ENCODE data around the gene KRTAP10-11.
"Not testable (repeated sequence)": the region's sequence is repeated elsewhere in the genome, so short reads cannot be mapped to it uniquely, and the experiment has no call there.

Gene KRTAP10-11

GRCh38 chr21:44615466-44615865 is 30.7 kb upstream of the KRTAP10-11 start:
- no peak for DNase-seq

GRCh38 chr21:44615911-44616590 is 30.2 kb upstream of the KRTAP10-11 start:
- no peak for DNase-seq

- no peak for DNase-seq
Observed at GRCh38 chr21:44616591-44616926, 29.7 kb upstream of the KRTAP10-11 start.

- DNase-seq: no peak
Observed at GRCh38 chr21:44617071-44617501, 29.1 kb upstream of the KRTAP10-11 start.

- no peak for DNase-seq
Observed at GRCh38 chr21:44618504-44618903, 27.7 kb upstream of the KRTAP10-11 start.

GRCh38 chr21:44618909-44619308 is 27.3 kb upstream of the KRTAP10-11 start:
- peak; percentile 55 for DNase-seq

GRCh38 chr21:44619886-44620285 is 26.3 kb upstream of the KRTAP10-11 start:
- DNase-seq: no peak

- no peak for DNase-seq
Observed at GRCh38 chr21:44623575-44623974, 22.6 kb upstream of the KRTAP10-11 start.

GRCh38 chr21:44625756-44626155 is 20.5 kb upstream of the KRTAP10-11 start:
- no peak for DNase-seq

GRCh38 chr21:44626262-44626661 is 20.0 kb upstream of the KRTAP10-11 start:
- DNase-seq: no peak

- DNase-seq: no peak
Observed at GRCh38 chr21:44626673-44627143, 19.5 kb upstream of the KRTAP10-11 start, which contains the start of gene KRTAP10-9. Gene KRTAP10-9 (plus strand): TSS chr21:44627093. CDS start chr21:44627172, 79 bp downstream.

GRCh38 chr21:44627181-44627822 is 18.9 kb upstream of the KRTAP10-11 start:
- DNase-seq: not testable (repeated sequence)

- not testable (repeated sequence) for DNase-seq
Observed at GRCh38 chr21:44627831-44628233, 18.4 kb upstream of the KRTAP10-11 start.

GRCh38 chr21:44628707-44629391 is 17.4 kb upstream of the KRTAP10-11 start:
- no peak for DNase-seq

GRCh38 chr21:44630440-44630839 is 15.8 kb upstream of the KRTAP10-11 start:
- DNase-seq: no peak

- DNase-seq: no peak
Observed at GRCh38 chr21:44632067-44632466, 14.1 kb upstream of the KRTAP10-11 start.

GRCh38 chr21:44636209-44637017 is 9.8 kb upstream of the KRTAP10-11 start:
- DNase-seq: no peak

GRCh38 chr21:44637018-44637850 is 9.0 kb upstream of the KRTAP10-11 start, which contains the start of gene KRTAP10-10:
Gene KRTAP10-10 (plus strand): TSS chr21:44637356. CDS start chr21:44637418, 62 bp downstream.
- DNase-seq: no peak

- not testable (repeated sequence) for DNase-seq
Observed at GRCh38 chr21:44637851-44638348, 8.3 kb upstream of the KRTAP10-11 start.

- DNase-seq: not testable (repeated sequence)
Observed at GRCh38 chr21:44638506-44639330, 7.5 kb upstream of the KRTAP10-11 start.

- no peak for DNase-seq
Observed at GRCh38 chr21:44639331-44639655, 6.9 kb upstream of the KRTAP10-11 start.
